GM23338 (cell line): ENCODE data around the gene ZXDC. TPM values are rescaled to one million over a fixed set of nuclear protein-coding genes. Genes with fewer than 3 reads are reported as not detected.

Source experiments
- ATAC-seq: fragments of 200-7000 bp; cut with Tn5 transposase; 3 replicates; pipeline ENCODE4 v1.9.1; 2020
- DNase-seq: peaks from one replicate; pipeline ENCODE4 v3.0.0-alpha.2; 2015; ENCODE audit warnings: low spot score
- H2AFZ ChIP-seq: fragments of 200-600 bp; sonication (generic); 2 replicates; pipeline ENCODE4 v1.8.0; 2016; ENCODE audit warnings: antibody characterized with exemption, mild to moderate bottlenecking, moderate library complexity
- H3F3A ChIP-seq: fragments of 200-600 bp; sonication (generic); replicated peaks from 2 replicates; pipeline ENCODE4 v1.8.0; 2017; ENCODE audit warnings: antibody characterized with exemption, mixed run types, low read depth
- H3K27ac ChIP-seq: fragments of 200-600 bp; sonication (generic); 2 replicates; pipeline ENCODE4 v1.6.1; 2016; ENCODE audit warnings: low read depth
- H3K27me3 ChIP-seq: fragments of 200-600 bp; sonication (generic); 2 replicates; pipeline ENCODE4 v1.8.0; 2016; ENCODE audit warnings: mild to moderate bottlenecking, mixed run types, moderate library complexity; ENCODE audit not compliant: insufficient read depth
- H3K36me3 ChIP-seq: fragments of 200-600 bp; sonication (generic); 2 replicates; pipeline ENCODE4 v1.8.0; 2016; ENCODE audit warnings: mild to moderate bottlenecking; ENCODE audit not compliant: insufficient read depth
- H3K4me1 ChIP-seq: fragments of 200-600 bp; sonication (generic); 2 replicates; pipeline ENCODE4 v1.8.0; 2016; ENCODE audit warnings: mild to moderate bottlenecking, moderate library complexity; ENCODE audit not compliant: insufficient read depth
- H3K4me2 ChIP-seq: fragments of 200-600 bp; sonication (generic); 2 replicates; pipeline ENCODE4 v1.7.1; 2017; ENCODE audit warnings: mixed run types
- H3K4me3 ChIP-seq: fragments of 200-600 bp; sonication (generic); 2 replicates; pipeline ENCODE4 v1.6.1; 2016; ENCODE audit warnings: mixed run types
- H3K79me2 ChIP-seq: fragments of 200-600 bp; sonication (generic); replicated peaks from 2 replicates; pipeline ENCODE4 v1.8.0; 2017; ENCODE audit warnings: mild to moderate bottlenecking; ENCODE audit not compliant: insufficient read depth
- H3K9me2 ChIP-seq: fragments of 200-600 bp; sonication (generic); 2 replicates; pipeline ENCODE4 v1.8.0; 2017; ENCODE audit not compliant: insufficient read depth
- H4K20me1 ChIP-seq: fragments of 200-600 bp; sonication (generic); replicated peaks from 2 replicates; pipeline ENCODE4 v1.8.0; 2017; ENCODE audit warnings: mild to moderate bottlenecking; ENCODE audit not compliant: insufficient read depth
- H3K27ac Mint-ChIP-seq: 2 replicates; pipeline ENCODE4 v1.8.0; 2020; ENCODE audit warnings: inconsistent platforms, mild to moderate bottlenecking, moderate library complexity, mixed read lengths
- H3K27me3 Mint-ChIP-seq: 3 replicates; pipeline ENCODE4 v1.8.0; 2022; ENCODE audit warnings: low read depth, mild to moderate bottlenecking, moderate library complexity, mixed read lengths, inconsistent platforms; ENCODE audit not compliant: insufficient read depth, poor library complexity
- H3K36me3 Mint-ChIP-seq: 3 replicates; pipeline ENCODE4 v1.8.0; 2021; ENCODE audit warnings: low read depth, mild to moderate bottlenecking, inconsistent platforms, moderate library complexity, mixed read lengths
- H3K4me1 Mint-ChIP-seq: 3 replicates; pipeline ENCODE4 v1.8.0; 2020; ENCODE audit warnings: mild to moderate bottlenecking, inconsistent platforms, mixed read lengths
- H3K4me3 Mint-ChIP-seq: 3 replicates; pipeline ENCODE4 v1.8.0; 2021; ENCODE audit warnings: moderate library complexity, mild to moderate bottlenecking, inconsistent platforms, mixed read lengths
- H3K9me3 Mint-ChIP-seq: 3 replicates; pipeline ENCODE4 v1.8.0; 2020; ENCODE audit warnings: moderate library complexity, mild to moderate bottlenecking, inconsistent platforms, mixed read lengths
- CREB1 ChIP-seq: fragments of 250-450 bp; sonication (Bioruptor Pico); IDR thresholded peaks from 2 replicates; pipeline ENCODE4 v1.5.0; 2020; ENCODE audit warnings: low read depth, mild to moderate bottlenecking, moderate library complexity
- EZH2 ChIP-seq: fragments of 200-600 bp; sonication (generic); IDR thresholded peaks from one replicate; pipeline ENCODE4 v1.8.0; 2017; ENCODE audit warnings: antibody characterized with exemption, mild to moderate bottlenecking, low read depth; ENCODE audit not compliant: unreplicated experiment
- EZH2phosphoT487 ChIP-seq: fragments of 200-600 bp; sonication (generic); IDR thresholded peaks from one replicate; pipeline ENCODE4 v1.8.1; 2018; ENCODE audit warnings: antibody characterized with exemption; ENCODE audit not compliant: unreplicated experiment
- JUNB ChIP-seq: IDR thresholded peaks from one replicate; pipeline ENCODE4 v1.6.1; 2016; ENCODE audit warnings: antibody characterized with exemption; ENCODE audit not compliant: unreplicated experiment
- NANOG ChIP-seq: IDR thresholded peaks from 2 replicates; pipeline ENCODE4 v1.6.1; 2016; ENCODE audit warnings: antibody characterized with exemption, borderline replicate concordance
- POLR2AphosphoS5 ChIP-seq: IDR thresholded peaks from 2 replicates; pipeline ENCODE4 v1.6.1; 2016; ENCODE audit warnings: antibody characterized with exemption, low read depth
- STAT1 ChIP-seq: IDR thresholded peaks from one replicate; pipeline ENCODE4 v1.6.1; 2016; ENCODE audit warnings: antibody characterized with exemption; ENCODE audit not compliant: unreplicated experiment
- ZNF114 ChIP-seq: fragments of 250-450 bp; sonication (Bioruptor Pico); IDR thresholded peaks from 2 replicates; pipeline ENCODE4 v1.5.0; 2020; ENCODE audit warnings: mild to moderate bottlenecking, moderate library complexity
- ZNF331 ChIP-seq: fragments of 250-450 bp; sonication (Bioruptor Pico); IDR thresholded peaks from 2 replicates; pipeline ENCODE4 v1.5.0; 2020; ENCODE audit warnings: low read depth, mild to moderate bottlenecking, moderate library complexity
- polyA plus RNA-seq: library from polyadenylated mRNA; unstranded; fragments of >200 nt; fragmentation: Nextera tagmentation; extraction: Ambion mirVana; gene quantifications from 2 replicates; pipeline ENCODE4 v1.2.1, GENCODE V29; 2016
- total RNA-seq: library from RNA; depleted of rRNA; stranded (reverse); fragments of >200 nt; shearing (Covaris generic); gene quantifications from 2 replicates; pipeline ENCODE4 v1.2.3, GENCODE V29; 2014
- TF ChIP-seq, protein P1 (sequence below): IDR thresholded peaks from 2 replicates; pipeline ENCODE4 v1.6.1; 2016; ENCODE audit warnings: antibody characterized with exemption
- TF ChIP-seq, protein P2 (sequence below), 2 experiments: fragments of 200-600 bp in 1 of 2; sonication (generic) in 1 of 2; conservative IDR thresholded peaks; 2 replicates each; pipeline versions ENCODE4 v1.5.1 to v1.6.1; 2016 to 2017; ENCODE audit warnings: antibody characterized with exemption in 2 of 2, low read depth in 2 of 2, mild to moderate bottlenecking in 2 of 2, moderate library complexity in 1 of 2
- TF ChIP-seq, protein P3 (sequence below): IDR thresholded peaks from one replicate; pipeline ENCODE4 v1.6.1; 2018; ENCODE audit warnings: antibody characterized with exemption; ENCODE audit not compliant: unreplicated experiment
- TF ChIP-seq, protein P4 (sequence below): fragments of 250-450 bp; sonication (Bioruptor Pico); IDR thresholded peaks from 2 replicates; pipeline ENCODE4 v1.5.0; 2020; ENCODE audit warnings: mild to moderate bottlenecking, moderate library complexity

The ZXDC gene
- total and polyA plus RNA-seq, 2 experiments from 2014 or later: 5.7 to 45.1 TPM

DNA sequence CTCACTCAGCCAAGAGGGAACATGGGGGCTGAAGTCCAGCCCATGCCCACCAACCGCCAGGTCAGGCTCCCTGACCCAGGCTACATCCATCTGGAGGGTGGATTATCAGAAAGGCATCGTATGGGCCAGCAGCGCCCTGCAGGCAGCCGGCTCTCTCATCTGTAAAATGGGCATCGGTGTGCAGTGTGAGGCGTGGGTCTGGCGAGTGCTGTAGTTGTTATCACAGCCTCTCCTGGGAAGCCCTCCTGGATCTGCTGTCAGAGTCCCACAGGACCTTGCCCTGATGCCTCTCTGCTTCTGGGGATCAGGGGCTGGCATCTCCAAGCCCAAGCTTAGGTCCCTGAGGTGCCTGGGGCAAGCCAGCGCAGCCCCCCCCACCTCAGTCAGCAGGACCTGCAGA is 53.6 kb downstream of the ZXDC start:
- ATAC-seq: no peak
- no peak overlapping the region for H2AFZ ChIP-seq
- no peak overlapping the region for H3K4me3 Mint-ChIP-seq
- H3K9me3 Mint-ChIP-seq: peaks cover 17% of the 10 kb centered on the region; the same call in 2 of the 3 replicates
- H3K4me1 Mint-ChIP-seq: peaks cover 13% of the 10 kb centered on the region
- H3K27ac ChIP-seq: no peak overlapping the region
- no peak for DNase-seq
- TF ChIP-seq CREB1: no peak
- TF ChIP-seq EZH2: no peak
- TF ChIP-seq, protein P1, sequence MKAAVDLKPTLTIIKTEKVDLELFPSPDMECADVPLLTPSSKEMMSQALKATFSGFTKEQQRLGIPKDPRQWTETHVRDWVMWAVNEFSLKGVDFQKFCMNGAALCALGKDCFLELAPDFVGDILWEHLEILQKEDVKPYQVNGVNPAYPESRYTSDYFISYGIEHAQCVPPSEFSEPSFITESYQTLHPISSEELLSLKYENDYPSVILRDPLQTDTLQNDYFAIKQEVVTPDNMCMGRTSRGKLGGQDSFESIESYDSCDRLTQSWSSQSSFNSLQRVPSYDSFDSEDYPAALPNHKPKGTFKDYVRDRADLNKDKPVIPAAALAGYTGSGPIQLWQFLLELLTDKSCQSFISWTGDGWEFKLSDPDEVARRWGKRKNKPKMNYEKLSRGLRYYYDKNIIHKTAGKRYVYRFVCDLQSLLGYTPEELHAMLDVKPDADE: no peak
- TF ChIP-seq STAT1: no peak
- TF ChIP-seq, protein P2, sequence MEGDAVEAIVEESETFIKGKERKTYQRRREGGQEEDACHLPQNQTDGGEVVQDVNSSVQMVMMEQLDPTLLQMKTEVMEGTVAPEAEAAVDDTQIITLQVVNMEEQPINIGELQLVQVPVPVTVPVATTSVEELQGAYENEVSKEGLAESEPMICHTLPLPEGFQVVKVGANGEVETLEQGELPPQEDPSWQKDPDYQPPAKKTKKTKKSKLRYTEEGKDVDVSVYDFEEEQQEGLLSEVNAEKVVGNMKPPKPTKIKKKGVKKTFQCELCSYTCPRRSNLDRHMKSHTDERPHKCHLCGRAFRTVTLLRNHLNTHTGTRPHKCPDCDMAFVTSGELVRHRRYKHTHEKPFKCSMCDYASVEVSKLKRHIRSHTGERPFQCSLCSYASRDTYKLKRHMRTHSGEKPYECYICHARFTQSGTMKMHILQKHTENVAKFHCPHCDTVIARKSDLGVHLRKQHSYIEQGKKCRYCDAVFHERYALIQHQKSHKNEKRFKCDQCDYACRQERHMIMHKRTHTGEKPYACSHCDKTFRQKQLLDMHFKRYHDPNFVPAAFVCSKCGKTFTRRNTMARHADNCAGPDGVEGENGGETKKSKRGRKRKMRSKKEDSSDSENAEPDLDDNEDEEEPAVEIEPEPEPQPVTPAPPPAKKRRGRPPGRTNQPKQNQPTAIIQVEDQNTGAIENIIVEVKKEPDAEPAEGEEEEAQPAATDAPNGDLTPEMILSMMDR (conservative IDR thresholded peaks at IDR 0.05; ENCODE audit: low read depth in 2 of 2): no peak
- TF ChIP-seq, protein P3, sequence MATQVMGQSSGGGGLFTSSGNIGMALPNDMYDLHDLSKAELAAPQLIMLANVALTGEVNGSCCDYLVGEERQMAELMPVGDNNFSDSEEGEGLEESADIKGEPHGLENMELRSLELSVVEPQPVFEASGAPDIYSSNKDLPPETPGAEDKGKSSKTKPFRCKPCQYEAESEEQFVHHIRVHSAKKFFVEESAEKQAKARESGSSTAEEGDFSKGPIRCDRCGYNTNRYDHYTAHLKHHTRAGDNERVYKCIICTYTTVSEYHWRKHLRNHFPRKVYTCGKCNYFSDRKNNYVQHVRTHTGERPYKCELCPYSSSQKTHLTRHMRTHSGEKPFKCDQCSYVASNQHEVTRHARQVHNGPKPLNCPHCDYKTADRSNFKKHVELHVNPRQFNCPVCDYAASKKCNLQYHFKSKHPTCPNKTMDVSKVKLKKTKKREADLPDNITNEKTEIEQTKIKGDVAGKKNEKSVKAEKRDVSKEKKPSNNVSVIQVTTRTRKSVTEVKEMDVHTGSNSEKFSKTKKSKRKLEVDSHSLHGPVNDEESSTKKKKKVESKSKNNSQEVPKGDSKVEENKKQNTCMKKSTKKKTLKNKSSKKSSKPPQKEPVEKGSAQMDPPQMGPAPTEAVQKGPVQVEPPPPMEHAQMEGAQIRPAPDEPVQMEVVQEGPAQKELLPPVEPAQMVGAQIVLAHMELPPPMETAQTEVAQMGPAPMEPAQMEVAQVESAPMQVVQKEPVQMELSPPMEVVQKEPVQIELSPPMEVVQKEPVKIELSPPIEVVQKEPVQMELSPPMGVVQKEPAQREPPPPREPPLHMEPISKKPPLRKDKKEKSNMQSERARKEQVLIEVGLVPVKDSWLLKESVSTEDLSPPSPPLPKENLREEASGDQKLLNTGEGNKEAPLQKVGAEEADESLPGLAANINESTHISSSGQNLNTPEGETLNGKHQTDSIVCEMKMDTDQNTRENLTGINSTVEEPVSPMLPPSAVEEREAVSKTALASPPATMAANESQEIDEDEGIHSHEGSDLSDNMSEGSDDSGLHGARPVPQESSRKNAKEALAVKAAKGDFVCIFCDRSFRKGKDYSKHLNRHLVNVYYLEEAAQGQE: no peak
- no peak for TF ChIP-seq EZH2phosphoT487
- TF ChIP-seq POLR2AphosphoS5: no peak
- TF ChIP-seq NANOG: no peak
- no peak for TF ChIP-seq ZNF331 (CRISPR knock-in tag)
- TF ChIP-seq ZNF114 (CRISPR knock-in tag): no peak
- TF ChIP-seq JUNB: no peak
- TF ChIP-seq, protein P4, sequence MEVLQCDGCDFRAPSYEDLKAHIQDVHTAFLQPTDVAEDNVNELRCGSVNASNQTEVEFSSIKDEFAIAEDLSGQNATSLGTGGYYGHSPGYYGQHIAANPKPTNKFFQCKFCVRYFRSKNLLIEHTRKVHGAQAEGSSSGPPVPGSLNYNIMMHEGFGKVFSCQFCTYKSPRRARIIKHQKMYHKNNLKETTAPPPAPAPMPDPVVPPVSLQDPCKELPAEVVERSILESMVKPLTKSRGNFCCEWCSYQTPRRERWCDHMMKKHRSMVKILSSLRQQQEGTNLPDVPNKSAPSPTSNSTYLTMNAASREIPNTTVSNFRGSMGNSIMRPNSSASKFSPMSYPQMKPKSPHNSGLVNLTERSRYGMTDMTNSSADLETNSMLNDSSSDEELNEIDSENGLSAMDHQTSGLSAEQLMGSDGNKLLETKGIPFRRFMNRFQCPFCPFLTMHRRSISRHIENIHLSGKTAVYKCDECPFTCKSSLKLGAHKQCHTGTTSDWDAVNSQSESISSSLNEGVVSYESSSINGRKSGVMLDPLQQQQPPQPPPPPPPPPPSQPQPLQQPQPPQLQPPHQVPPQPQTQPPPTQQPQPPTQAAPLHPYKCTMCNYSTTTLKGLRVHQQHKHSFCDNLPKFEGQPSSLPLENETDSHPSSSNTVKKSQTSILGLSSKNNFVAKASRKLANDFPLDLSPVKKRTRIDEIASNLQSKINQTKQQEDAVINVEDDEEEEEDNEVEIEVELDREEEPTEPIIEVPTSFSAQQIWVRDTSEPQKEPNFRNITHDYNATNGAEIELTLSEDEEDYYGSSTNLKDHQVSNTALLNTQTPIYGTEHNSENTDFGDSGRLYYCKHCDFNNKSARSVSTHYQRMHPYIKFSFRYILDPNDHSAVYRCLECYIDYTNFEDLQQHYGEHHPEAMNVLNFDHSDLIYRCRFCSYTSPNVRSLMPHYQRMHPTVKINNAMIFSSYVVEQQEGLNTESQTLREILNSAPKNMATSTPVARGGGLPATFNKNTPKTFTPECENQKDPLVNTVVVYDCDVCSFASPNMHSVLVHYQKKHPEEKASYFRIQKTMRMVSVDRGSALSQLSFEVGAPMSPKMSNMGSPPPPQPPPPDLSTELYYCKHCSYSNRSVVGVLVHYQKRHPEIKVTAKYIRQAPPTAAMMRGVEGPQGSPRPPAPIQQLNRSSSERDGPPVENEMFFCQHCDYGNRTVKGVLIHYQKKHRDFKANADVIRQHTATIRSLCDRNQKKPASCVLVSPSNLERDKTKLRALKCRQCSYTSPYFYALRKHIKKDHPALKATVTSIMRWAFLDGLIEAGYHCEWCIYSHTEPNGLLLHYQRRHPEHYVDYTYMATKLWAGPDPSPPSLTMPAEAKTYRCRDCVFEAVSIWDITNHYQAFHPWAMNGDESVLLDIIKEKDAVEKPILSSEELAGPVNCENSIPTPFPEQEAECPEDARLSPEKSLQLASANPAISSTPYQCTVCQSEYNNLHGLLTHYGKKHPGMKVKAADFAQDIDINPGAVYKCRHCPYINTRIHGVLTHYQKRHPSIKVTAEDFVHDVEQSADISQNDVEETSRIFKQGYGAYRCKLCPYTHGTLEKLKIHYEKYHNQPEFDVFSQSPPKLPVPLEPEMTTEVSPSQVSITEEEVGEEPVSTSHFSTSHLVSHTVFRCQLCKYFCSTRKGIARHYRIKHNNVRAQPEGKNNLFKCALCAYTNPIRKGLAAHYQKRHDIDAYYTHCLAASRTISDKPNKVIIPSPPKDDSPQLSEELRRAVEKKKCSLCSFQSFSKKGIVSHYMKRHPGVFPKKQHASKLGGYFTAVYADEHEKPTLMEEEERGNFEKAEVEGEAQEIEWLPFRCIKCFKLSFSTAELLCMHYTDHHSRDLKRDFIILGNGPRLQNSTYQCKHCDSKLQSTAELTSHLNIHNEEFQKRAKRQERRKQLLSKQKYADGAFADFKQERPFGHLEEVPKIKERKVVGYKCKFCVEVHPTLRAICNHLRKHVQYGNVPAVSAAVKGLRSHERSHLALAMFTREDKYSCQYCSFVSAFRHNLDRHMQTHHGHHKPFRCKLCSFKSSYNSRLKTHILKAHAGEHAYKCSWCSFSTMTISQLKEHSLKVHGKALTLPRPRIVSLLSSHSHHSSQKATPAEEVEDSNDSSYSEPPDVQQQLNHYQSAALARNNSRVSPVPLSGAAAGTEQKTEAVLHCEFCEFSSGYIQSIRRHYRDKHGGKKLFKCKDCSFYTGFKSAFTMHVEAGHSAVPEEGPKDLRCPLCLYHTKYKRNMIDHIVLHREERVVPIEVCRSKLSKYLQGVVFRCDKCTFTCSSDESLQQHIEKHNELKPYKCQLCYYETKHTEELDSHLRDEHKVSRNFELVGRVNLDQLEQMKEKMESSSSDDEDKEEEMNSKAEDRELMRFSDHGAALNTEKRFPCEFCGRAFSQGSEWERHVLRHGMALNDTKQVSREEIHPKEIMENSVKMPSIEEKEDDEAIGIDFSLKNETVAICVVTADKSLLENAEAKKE (CRISPR knock-in tag): no peak
- H3F3A ChIP-seq: no peaks in the 10 kb centered on the region
- peaks cover 8% of the 10 kb centered on the region for H3K27me3 Mint-ChIP-seq
- no peaks in the 10 kb centered on the region; the same call in 1 of the 2 replicates for H3K4me1 ChIP-seq
- no peak overlapping the region for H3K4me2 ChIP-seq
- H3K79me2 ChIP-seq: no peaks in the 10 kb centered on the region
- peaks cover 7% of the 10 kb centered on the region; the same call in 2 of the 3 replicates for H3K36me3 Mint-ChIP-seq
- no peak overlapping the region for H3K4me3 ChIP-seq
- H3K27ac Mint-ChIP-seq: no peak overlapping the region
- no peaks in the 10 kb centered on the region for H3K36me3 ChIP-seq
- no peaks in the 10 kb centered on the region for H4K20me1 ChIP-seq
- no peaks in the 10 kb centered on the region for H3K27me3 ChIP-seq
- no peaks in the 10 kb centered on the region for H3K9me2 ChIP-seq
